Activated CD4-positive, alpha-beta T cell treated with anti-CD3 and anti-CD28 coated beads, Interleukin-2, Interleukin-4, amounts not matched to agents 100 ng/mL and 50 ng/mL, durations not matched to agents 16 hours and 8 hours (primary cell): ENCODE data around the gene GCNA.
"Not testable (repeated sequence)": the region's sequence is repeated elsewhere in the genome, so short reads cannot be mapped to it uniquely, and the experiment has no call there.

ENCODE experiments used
- DNase-seq: peaks from one replicate; pipeline ENCODE4 v3.0.0-alpha.2; 2020; ENCODE audit warnings: low spot score

Gene GCNA

DNA sequence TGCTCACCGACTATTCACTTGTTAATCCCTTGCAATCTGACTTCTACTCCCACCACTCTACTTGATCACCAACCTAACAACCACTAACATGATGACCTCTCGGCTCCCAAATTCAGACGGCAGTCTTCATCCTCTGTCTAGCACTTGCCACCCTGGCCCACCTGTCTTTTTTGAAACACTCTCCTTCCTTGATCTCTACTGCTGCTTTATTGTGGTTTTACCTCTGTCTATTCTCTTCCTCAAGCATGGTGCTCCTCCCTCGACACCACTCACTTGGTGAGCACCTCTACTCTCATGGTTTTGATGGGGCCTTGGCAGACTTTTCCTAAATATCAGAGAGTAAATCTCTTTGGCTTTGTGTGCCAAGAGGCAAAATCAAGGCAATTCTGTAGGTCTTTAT lies 61.8 kb downstream of the GCNA start:
- DNase-seq = no peak

DNA sequence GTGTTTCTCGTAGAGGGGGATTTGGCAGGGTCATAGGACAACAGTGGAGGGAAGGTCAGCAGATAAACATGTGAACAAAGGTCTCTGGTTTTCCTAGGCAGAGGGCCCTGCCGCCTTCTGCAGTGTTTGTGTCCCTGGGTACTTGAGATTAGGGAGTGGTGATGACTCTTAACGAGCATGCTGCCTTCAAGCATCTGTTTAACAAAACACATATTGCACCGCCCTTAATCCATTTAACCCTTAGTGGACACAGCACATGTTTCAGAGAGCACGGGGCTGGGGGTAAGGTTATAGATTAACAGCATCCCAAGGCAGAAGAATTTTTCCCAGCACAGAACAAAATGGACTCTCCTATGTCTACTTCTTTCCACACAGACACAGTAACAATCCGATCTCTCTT lies 66.2 kb downstream of the GCNA start:
- not testable (repeated sequence) for DNase-seq

DNA sequence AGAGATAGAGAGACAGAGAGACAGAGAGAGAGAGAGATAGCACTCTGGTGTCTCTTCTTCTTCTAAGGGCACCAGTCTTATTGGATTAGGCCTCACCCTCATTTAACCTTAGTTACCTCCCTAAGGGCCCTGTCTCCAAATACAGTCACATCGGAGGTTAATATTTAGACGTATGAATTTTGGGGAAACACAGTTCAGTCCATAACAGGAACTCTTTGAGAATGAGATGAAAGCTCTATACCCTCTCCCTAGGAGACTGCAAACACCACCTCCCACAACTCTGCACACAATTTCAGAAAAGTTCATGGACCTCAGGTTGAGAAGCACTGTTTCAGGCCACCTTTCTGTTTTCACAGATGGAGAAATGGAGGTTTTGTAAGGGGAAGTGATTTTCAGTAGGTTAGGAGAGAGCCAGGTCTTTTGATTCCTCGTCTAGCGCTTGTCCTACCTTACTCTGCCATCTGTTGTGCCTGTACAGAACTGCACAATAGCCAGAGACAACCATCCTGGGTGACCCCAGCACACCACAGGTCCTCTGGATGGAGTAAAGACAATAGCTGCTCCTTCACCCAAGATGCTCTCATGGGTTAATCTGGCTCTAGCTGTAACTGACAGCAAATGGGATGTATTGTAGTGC lies 72.2 kb downstream of the GCNA start:
- DNase-seq = peak; percentile 50

GRCh38 chrX:71652405-71652804 lies 74.2 kb downstream of the GCNA start:
- DNase-seq = peak; percentile 69

DNA sequence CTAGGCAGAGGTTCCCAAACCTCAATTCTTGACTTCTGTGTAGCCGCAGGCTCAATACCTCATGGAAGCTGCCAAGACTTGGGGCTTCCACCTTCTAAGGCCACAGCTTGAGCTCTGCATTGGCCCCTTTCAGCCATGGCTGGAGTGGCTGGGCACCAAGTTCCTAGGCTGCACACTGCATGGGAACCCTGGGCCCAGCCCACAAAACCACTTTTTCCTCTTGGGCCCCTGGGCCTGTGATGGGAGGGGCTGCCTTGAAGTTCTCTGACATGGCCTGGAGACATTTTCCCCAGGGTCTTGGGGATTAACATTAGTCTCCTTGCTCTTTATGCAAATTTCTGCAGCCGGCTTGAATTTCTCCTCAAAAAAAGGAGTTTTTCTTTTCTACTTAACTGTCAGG lies 75.1 kb downstream of the GCNA start:
- no peak for DNase-seq

DNA sequence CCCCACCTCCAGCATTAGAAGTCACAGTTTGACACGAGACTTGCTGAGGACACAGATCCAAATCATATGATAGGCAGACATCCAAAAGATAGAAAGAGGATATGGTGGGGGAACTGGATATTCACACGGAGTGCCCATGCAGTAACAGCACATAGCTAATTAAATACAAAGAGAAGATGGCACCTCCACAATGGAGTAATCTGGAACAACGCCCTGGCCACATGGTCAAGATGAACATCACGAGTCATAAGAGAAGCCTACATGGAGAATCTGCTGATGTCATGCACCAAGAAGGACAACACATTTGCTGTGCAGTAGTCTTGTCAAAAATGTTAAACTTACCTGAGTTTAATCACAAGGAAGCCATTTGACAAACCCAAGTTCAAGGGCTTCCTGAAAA lies 79.0 kb downstream of the GCNA start:
- no peak for DNase-seq

DNA sequence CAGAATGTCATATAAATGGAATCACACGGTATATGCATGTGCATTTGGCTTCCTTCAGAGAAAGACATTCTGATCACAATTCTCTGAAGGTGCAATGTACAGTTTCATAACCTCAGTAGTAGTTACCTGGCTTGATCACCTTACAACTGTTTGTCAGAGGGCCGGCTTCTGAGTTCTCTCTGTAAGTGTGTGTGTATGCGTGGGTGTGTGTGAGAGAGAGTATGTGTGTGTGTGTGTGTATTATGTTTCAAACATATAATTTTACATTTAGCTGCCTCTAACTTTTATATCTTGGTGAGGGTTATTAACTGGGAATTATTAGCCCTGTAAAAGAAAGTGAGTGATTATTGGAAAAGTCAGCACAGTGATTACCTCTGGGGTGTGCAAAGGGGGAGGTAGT lies 81.1 kb downstream of the GCNA start:
- DNase-seq = no peak

DNA sequence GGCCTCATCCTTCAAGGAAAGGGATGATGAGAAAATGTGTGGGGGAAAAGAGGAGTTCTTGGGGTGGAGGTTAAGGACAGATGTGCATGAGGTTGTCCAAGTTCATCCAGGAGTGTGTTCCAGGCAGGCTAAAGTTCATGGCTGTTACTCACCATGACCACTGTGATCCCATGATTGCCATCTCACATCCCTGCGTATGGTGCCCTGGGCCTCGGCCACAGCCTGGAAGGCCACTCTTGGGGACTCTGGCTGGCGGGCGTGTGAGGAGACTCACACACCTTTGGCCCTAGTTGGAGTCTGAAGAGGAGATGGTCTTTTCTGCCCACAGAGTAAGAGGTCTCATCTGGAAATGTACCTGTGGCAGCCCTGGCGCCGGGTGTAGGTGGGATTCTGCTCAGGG lies 81.7 kb downstream of the GCNA start:
- DNase-seq = no peak

- no peak for DNase-seq
Observed at GRCh38 chrX:71660562-71661416, 82.6 kb downstream of the GCNA start.

- no peak for DNase-seq
Observed at GRCh38 chrX:71661919-71662318, 83.7 kb downstream of the GCNA start.

GRCh38 chrX:71662654-71663053 lies 84.4 kb downstream of the GCNA start:
- not testable (repeated sequence) for DNase-seq
